C4-2B (cell line): Measurements from ENCODE around the gene MKX.

Experiments used
- ZFX ChIP-seq: fragments of 450-650 bp; IDR thresholded peaks from 2 replicates; pipeline ENCODE4 v1.6.1; 2017
- TF ChIP-seq, protein P1 (sequence below): fragments of 450-650 bp; conservative IDR thresholded peaks from 2 replicates; pipeline ENCODE4 v1.5.1; 2017; ENCODE audit warnings: mild to moderate bottlenecking

DNA sequence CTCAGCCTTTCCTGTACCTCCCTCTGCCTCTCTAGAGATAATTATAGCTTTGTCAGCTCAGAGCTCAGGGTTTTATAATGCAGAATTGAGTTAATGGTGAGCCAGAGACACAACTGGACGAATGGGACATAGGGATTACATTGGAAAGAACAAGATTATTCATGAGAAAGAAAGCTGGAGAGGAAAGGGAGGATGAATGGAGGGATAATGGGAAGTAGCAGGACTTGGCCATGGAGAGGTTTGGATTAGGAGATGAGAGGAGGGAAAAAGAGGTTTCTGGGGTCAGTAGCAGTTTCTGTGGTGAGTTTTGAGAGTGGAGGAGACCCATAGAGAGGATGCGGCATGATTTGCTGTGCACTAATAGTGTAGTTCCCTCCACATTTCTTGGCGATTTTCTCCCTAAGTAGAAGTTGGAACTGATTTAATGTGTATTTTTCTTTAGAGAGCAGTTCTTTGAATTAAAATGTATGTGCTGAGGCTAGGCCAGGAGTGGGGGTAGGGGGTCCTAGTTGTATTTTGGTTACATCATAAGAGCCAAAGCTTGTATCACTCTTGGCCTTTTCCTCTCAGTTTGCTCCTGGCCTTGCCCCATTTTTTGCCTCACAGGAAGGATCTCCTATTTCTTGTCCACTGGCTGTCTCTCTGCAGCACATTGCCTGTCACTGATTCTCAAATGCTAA is 107.4 kb downstream of the MKX start:
- TF ChIP-seq, protein P1, sequence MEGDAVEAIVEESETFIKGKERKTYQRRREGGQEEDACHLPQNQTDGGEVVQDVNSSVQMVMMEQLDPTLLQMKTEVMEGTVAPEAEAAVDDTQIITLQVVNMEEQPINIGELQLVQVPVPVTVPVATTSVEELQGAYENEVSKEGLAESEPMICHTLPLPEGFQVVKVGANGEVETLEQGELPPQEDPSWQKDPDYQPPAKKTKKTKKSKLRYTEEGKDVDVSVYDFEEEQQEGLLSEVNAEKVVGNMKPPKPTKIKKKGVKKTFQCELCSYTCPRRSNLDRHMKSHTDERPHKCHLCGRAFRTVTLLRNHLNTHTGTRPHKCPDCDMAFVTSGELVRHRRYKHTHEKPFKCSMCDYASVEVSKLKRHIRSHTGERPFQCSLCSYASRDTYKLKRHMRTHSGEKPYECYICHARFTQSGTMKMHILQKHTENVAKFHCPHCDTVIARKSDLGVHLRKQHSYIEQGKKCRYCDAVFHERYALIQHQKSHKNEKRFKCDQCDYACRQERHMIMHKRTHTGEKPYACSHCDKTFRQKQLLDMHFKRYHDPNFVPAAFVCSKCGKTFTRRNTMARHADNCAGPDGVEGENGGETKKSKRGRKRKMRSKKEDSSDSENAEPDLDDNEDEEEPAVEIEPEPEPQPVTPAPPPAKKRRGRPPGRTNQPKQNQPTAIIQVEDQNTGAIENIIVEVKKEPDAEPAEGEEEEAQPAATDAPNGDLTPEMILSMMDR: no peak
- no peak for TF ChIP-seq ZFX
